ENCODE measurements around the gene PNPLA3.

DNA sequence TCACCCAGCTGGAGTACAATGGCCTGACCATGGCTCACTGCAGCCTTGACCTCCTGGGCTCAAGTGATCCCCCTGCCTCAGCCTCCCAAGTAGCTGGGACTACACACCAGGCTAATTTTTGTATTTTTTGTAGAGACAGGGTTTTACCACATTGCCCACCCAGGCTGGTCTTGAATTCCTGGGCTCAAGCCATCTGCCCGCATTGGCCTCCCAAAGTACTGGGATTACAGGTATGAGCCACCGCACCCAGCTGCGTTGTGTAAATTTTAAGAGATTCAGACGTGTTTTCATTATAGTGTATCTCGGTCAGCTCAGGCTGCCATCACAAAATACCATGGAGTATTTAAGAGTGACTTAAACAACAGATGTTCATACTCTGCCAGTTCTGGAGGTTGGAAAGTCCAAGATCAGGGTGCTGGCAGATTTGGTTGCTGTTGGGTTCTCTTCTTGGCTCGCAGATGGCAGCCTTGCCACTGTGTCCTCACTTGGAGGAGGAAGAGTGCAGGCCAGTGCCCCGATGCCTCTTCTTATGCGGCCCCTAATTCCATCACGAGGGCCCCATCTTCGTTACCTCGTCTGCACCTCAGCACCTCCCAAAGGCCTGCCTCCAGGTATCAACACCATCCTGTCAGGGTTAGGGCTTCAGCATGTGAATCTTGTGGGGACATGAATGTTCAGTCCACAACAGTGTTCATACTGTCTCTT is 67.9 kb downstream of the PNPLA3 start:
- TF ChIP-seq POLR2A (IDR thresholded peaks at IDR 0.05) (no peak), POLR2AphosphoS5 (IDR thresholded peaks at IDR 0.05) (no peak)
- TF ChIP-seq, protein P1, sequence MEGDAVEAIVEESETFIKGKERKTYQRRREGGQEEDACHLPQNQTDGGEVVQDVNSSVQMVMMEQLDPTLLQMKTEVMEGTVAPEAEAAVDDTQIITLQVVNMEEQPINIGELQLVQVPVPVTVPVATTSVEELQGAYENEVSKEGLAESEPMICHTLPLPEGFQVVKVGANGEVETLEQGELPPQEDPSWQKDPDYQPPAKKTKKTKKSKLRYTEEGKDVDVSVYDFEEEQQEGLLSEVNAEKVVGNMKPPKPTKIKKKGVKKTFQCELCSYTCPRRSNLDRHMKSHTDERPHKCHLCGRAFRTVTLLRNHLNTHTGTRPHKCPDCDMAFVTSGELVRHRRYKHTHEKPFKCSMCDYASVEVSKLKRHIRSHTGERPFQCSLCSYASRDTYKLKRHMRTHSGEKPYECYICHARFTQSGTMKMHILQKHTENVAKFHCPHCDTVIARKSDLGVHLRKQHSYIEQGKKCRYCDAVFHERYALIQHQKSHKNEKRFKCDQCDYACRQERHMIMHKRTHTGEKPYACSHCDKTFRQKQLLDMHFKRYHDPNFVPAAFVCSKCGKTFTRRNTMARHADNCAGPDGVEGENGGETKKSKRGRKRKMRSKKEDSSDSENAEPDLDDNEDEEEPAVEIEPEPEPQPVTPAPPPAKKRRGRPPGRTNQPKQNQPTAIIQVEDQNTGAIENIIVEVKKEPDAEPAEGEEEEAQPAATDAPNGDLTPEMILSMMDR (IDR thresholded peaks at IDR 0.05), result no peak
